HepG2 (cell line): Measurements from ENCODE around the gene GPRC5D. TPM values are rescaled to one million over a fixed set of nuclear protein-coding genes. Genes with fewer than 3 reads are reported as not detected.

Experiments
- ATF6 ChIP-seq: sonication (generic); formaldehyde crosslinking; conservative IDR thresholded peaks from 2 replicates; pipeline ENCODE4 v1.4.0; 2020; ENCODE audit warnings: missing genetic modification reagents
- HNRNPLL ChIP-seq: fragments of 200-400 bp; formaldehyde crosslinking; IDR thresholded peaks from 2 replicates; pipeline ENCODE4 v1.6.1; 2017; ENCODE audit warnings: mild to moderate bottlenecking, low read depth, low read length; ENCODE audit not compliant: poor library complexity, severe bottlenecking
- KAT8 ChIP-seq: IDR thresholded peaks from 2 replicates; pipeline ENCODE4 v1.6.1; 2016; ENCODE audit warnings: missing genetic modification reagents, missing compliant biosample characterization
- KDM5B ChIP-seq: sonication (generic); formaldehyde crosslinking; IDR thresholded peaks from 2 replicates; pipeline ENCODE4 v1.4.0; 2020; ENCODE audit warnings: missing genetic modification reagents, mild to moderate bottlenecking, borderline replicate concordance
- PATZ1 ChIP-seq: sonication (generic); formaldehyde crosslinking; IDR thresholded peaks from 2 replicates; pipeline ENCODE4 v1.4.0; 2020; ENCODE audit warnings: missing genetic modification reagents
- SETDB1 ChIP-seq: sonication (generic); formaldehyde crosslinking; IDR thresholded peaks from 2 replicates; pipeline ENCODE4 v1.5.1; 2020; ENCODE audit warnings: missing genetic modification reagents, mild to moderate bottlenecking, borderline replicate concordance
- TCF12 ChIP-seq, 2 experiments: fragments of 450-650 bp in 1 of 2; sonication (generic) in 1 of 2; formaldehyde crosslinking in 1 of 2; IDR thresholded peaks; 2 replicates each; pipeline versions ENCODE4 v1.6.1 to v1.8.0; 2017 to 2022; ENCODE audit warnings: antibody characterized with exemption in 1 of 2, mild to moderate bottlenecking in 1 of 2, missing genetic modification reagents in 1 of 2, moderate library complexity in 1 of 2
- ZNF605 ChIP-seq: sonication (generic); formaldehyde crosslinking; IDR thresholded peaks from 2 replicates; pipeline ENCODE4 v1.8.0; 2022; ENCODE audit warnings: mild to moderate bottlenecking, missing genetic modification reagents
- ZNF687 ChIP-seq: sonication (generic); formaldehyde crosslinking; IDR thresholded peaks from 2 replicates; pipeline ENCODE4 v1.5.1; 2020; ENCODE audit warnings: mild to moderate bottlenecking, missing genetic modification reagents, moderate library complexity
- microRNA counts: library from miRNA; unstranded; fragments of <30 nt; microRNA quantifications from one replicate; lab custom pipeline; 2015
- polyA plus RNA-seq, 8 experiments: library from polyadenylated mRNA; depleted of rRNA in 3 of 8; stranded (reverse) in 7 of 8; unstranded in 1 of 8; fragments of >200 nt; fragmentation: Illumina TruSeq in 4 of 8; extraction: Trizol in 4 of 8; gene quantifications; 2 replicates each; pipeline versions ENCODE4 v1.2.1 to v1.2.3, GENCODE V29; 2011 to 2016; ENCODE audit warnings: low read depth in 4 of 8, missing spikeins in 1 of 8, mixed read lengths in 1 of 8; ENCODE audit not compliant: insufficient read depth in 1 of 8
- small RNA-seq, 3 experiments: library from RNA; depleted of rRNA; stranded (forward); fragments of <200 nt; gene quantifications; one replicate each; pipeline ENCODE3, GENCODE V24; 2012; ENCODE audit warnings: low read depth in 2 of 3, low replicate concordance in 1 of 3; ENCODE audit not compliant: insufficient read length in 3 of 3, insufficient read depth in 2 of 3
- total RNA-seq, 5 experiments: library from RNA; depleted of rRNA; stranded (reverse); fragments of >200 nt; fragmentation: Illumina TruSeq; extraction: Trizol; gene quantifications; 2 replicates each; pipeline ENCODE4 v1.2.3, GENCODE V29; 2016; ENCODE audit warnings: low read depth in 1 of 5

GPRC5D gene
- total and polyA plus RNA-seq, 2 of the 13 experiments (the other 11 are each of a cell fraction or from before 2014, with no cell fraction given) = not detected

GRCh38 chr12:12891080-12891880, 60.7 kb downstream of the GPRC5D start, which contains the start of gene GPRC5A (continued):
- TF ChIP-seq ZNF687 (CRISPR knock-in tag) (peak; percentile 69), PATZ1 (CRISPR knock-in tag) (peak; percentile 52), KAT8 (0 out of 2 replicates have a peak, but pooled peaks have one; percentile 5), TCF12 (IDR thresholded peaks at IDR 0.05) (no peak), TCF12 (CRISPR knock-in tag; IDR thresholded peaks at IDR 0.05) (no peak), ATF6 (no peak), ZNF605 (no peak), SETDB1 (CRISPR knock-in tag) (no peak), KDM5B (CRISPR knock-in tag) (no peak), HNRNPLL (peak; percentile 42)

MicroRNAs within 50 kb of the gene (microRNA counts, 767-probe panel; counts per million panel counts)
- not detected for microRNA hsa-miR-614 (lab: Ali Mortazavi, UCI)

Small RNA genes within 50 kb of the gene (small RNA-seq; reads per million reads assigned to genes)
- gene RF00604 = 0 to 0.98 (median 0.61) reads per million in 3 experiments

Other genes starting within 250 kb of the GPRC5D start
- gene CDKN1B, start 234.8 kb downstream of the GPRC5D start, total RNA-seq (2016; rRNA removed; fragmentation: Illumina TruSeq; extraction: Trizol) = 37.2 and 39.6 TPM in 2 replicates
- gene CDKN1B, start 234.8 kb downstream of the GPRC5D start, polyA plus RNA-seq (2011; rRNA removed) = 18.8 and 20.1 TPM in 2 replicates
- 0.20 TPM in 1 of 2 replicates, not detected in the other for gene APOLD1, start 166.5 kb downstream of the GPRC5D start, total RNA-seq (2016; rRNA removed; fragmentation: Illumina TruSeq; extraction: Trizol)
- 0.16 and 0.84 TPM in 2 replicates for gene APOLD1, start 166.5 kb downstream of the GPRC5D start, polyA plus RNA-seq (2011; rRNA removed)
- 78.7 and 101 TPM in 2 replicates for gene DDX47, start 138.8 kb downstream of the GPRC5D start, total RNA-seq (2016; rRNA removed; fragmentation: Illumina TruSeq; extraction: Trizol)
- gene DDX47, start 138.8 kb downstream of the GPRC5D start, polyA plus RNA-seq (2011; rRNA removed) = 37.3 and 48.5 TPM in 2 replicates
- gene GPRC5A, start 60.6 kb downstream of the GPRC5D start, total RNA-seq (2016; rRNA removed; fragmentation: Illumina TruSeq; extraction: Trizol) = 0.24 and 0.27 TPM in 2 replicates
- 3.0 and 3.3 TPM in 2 replicates for gene GPRC5A, start 60.6 kb downstream of the GPRC5D start, polyA plus RNA-seq (2011; rRNA removed)
- gene HEBP1, start 48.1 kb upstream of the GPRC5D start, total RNA-seq (2016; rRNA removed; fragmentation: Illumina TruSeq; extraction: Trizol) = 7.8 and 19.0 TPM in 2 replicates
- 9.4 and 11.0 TPM in 2 replicates for gene HEBP1, start 48.1 kb upstream of the GPRC5D start, polyA plus RNA-seq (2011; rRNA removed)
- gene FAM234B, start 92.2 kb upstream of the GPRC5D start, total RNA-seq (2016; rRNA removed; fragmentation: Illumina TruSeq; extraction: Trizol) = 4.2 and 7.8 TPM in 2 replicates
- gene FAM234B, start 92.2 kb upstream of the GPRC5D start, polyA plus RNA-seq (2011; rRNA removed) = 10.3 and 13.8 TPM in 2 replicates
- not detected in 2 replicates for gene GSG1, start 151.5 kb upstream of the GPRC5D start, total RNA-seq (2016; rRNA removed; fragmentation: Illumina TruSeq; extraction: Trizol)
- gene GSG1, start 151.5 kb upstream of the GPRC5D start, polyA plus RNA-seq (2011; rRNA removed) = not detected in 2 replicates
- gene EMP1, start 244.6 kb upstream of the GPRC5D start, total RNA-seq (2016; rRNA removed; fragmentation: Illumina TruSeq; extraction: Trizol) = 0.13 TPM in 1 of 2 replicates, not detected in the other
- 0.61 and 0.76 TPM in 2 replicates for gene EMP1, start 244.6 kb upstream of the GPRC5D start, polyA plus RNA-seq (2011; rRNA removed)